HepG2 (cell line): Measurements from ENCODE around the gene GPR137. TPM values are rescaled to one million over a fixed set of nuclear protein-coding genes. Genes with fewer than 3 reads are reported as not detected.

Source experiments
- ETV5 ChIP-seq: IDR thresholded peaks from 2 replicates; pipeline ENCODE4 v1.6.1; 2018; ENCODE audit warnings: missing biosample characterization, missing genetic modification reagents, inconsistent platforms, borderline replicate concordance
- HOXA3 ChIP-seq: sonication (generic); formaldehyde crosslinking; IDR thresholded peaks from 2 replicates; pipeline ENCODE4 v1.5.0; 2020; ENCODE audit warnings: missing genetic modification reagents
- JARID2 ChIP-seq: sonication (generic); formaldehyde crosslinking; IDR thresholded peaks from 2 replicates; pipeline ENCODE4 v1.8.1; 2023; ENCODE audit warnings: missing genetic modification reagents, inconsistent platforms; ENCODE audit not compliant: insufficient replicate concordance
- MBD4 ChIP-seq: IDR thresholded peaks from 2 replicates; pipeline ENCODE4 v1.6.1; 2012; ENCODE audit warnings: low read length, inconsistent platforms, borderline replicate concordance
- MEF2D ChIP-seq: sonication (generic); formaldehyde crosslinking; IDR thresholded peaks from 2 replicates; pipeline ENCODE4 v1.5.1; 2020; ENCODE audit warnings: mild to moderate bottlenecking, missing genetic modification reagents
- MLXIP ChIP-seq: sonication (generic); formaldehyde crosslinking; IDR thresholded peaks from 2 replicates; pipeline ENCODE4 v1.9.0; 2021; ENCODE audit warnings: missing genetic modification reagents, borderline replicate concordance
- MYC ChIP-seq: sonication (generic); formaldehyde crosslinking; IDR thresholded peaks from 2 replicates; pipeline ENCODE4 v1.9.0; 2021; ENCODE audit warnings: missing genetic modification reagents, borderline replicate concordance
- RAD51 ChIP-seq: fragments of 450-650 bp; IDR thresholded peaks from 2 replicates; pipeline ENCODE4 v1.6.1; 2016; ENCODE audit warnings: borderline replicate concordance
- RELA ChIP-seq: sonication (generic); formaldehyde crosslinking; IDR thresholded peaks from 2 replicates; pipeline ENCODE4 v1.4.0; 2020; ENCODE audit warnings: missing genetic modification reagents
- RFX5 ChIP-seq: IDR thresholded peaks from 2 replicates; pipeline ENCODE4 v1.6.1; 2011; ENCODE audit warnings: low read depth, low read length, improper control_type of control experiment
- RXRB ChIP-seq: IDR thresholded peaks from 2 replicates; pipeline ENCODE4 v1.6.1; 2016; ENCODE audit warnings: borderline replicate concordance, missing genetic modification reagents, missing compliant biosample characterization
- SNAPC4 ChIP-seq: sonication (generic); formaldehyde crosslinking; IDR thresholded peaks from 2 replicates; pipeline ENCODE4 v1.4.0; 2020; ENCODE audit warnings: mild to moderate bottlenecking, missing genetic modification reagents
- SP5 ChIP-seq: IDR thresholded peaks from 2 replicates; pipeline ENCODE4 v1.6.1; 2016; ENCODE audit warnings: low read depth, borderline replicate concordance
- TOPORS ChIP-seq: sonication (generic); formaldehyde crosslinking; IDR thresholded peaks from 2 replicates; pipeline ENCODE4 v1.8.0; 2023; ENCODE audit warnings: mild to moderate bottlenecking, missing genetic modification reagents
- ZNF230 ChIP-seq: sonication (generic); formaldehyde crosslinking; IDR thresholded peaks from 2 replicates; pipeline ENCODE4 v1.4.0; 2020; ENCODE audit warnings: mild to moderate bottlenecking, missing genetic modification reagents
- ZNF430 ChIP-seq: sonication (generic); formaldehyde crosslinking; IDR thresholded peaks from 2 replicates; pipeline ENCODE4 v1.9.0; 2021; ENCODE audit warnings: mild to moderate bottlenecking, missing genetic modification reagents
- ZNF550 ChIP-seq: sonication (generic); formaldehyde crosslinking; IDR thresholded peaks from 2 replicates; pipeline ENCODE4 v1.4.0; 2020; ENCODE audit warnings: mild to moderate bottlenecking, missing genetic modification reagents, borderline replicate concordance
- ZNF572 ChIP-seq: sonication (generic); formaldehyde crosslinking; IDR thresholded peaks from 2 replicates; pipeline ENCODE4 v1.5.1; 2020; ENCODE audit warnings: mild to moderate bottlenecking, missing genetic modification reagents
- polyA plus RNA-seq, 8 experiments: library from polyadenylated mRNA; depleted of rRNA in 3 of 8; stranded (reverse) in 7 of 8; unstranded in 1 of 8; fragments of >200 nt; fragmentation: Illumina TruSeq in 4 of 8; extraction: Trizol in 4 of 8; gene quantifications; 2 replicates each; pipeline versions ENCODE4 v1.2.1 to v1.2.3, GENCODE V29; 2011 to 2016; ENCODE audit warnings: low read depth in 4 of 8, missing spikeins in 1 of 8, mixed read lengths in 1 of 8; ENCODE audit not compliant: insufficient read depth in 1 of 8
- total RNA-seq, 5 experiments: library from RNA; depleted of rRNA; stranded (reverse); fragments of >200 nt; fragmentation: Illumina TruSeq; extraction: Trizol; gene quantifications; 2 replicates each; pipeline ENCODE4 v1.2.3, GENCODE V29; 2016; ENCODE audit warnings: low read depth in 1 of 5
- TF ChIP-seq, protein P1 (sequence below): sonication (generic); formaldehyde crosslinking; IDR thresholded peaks from 2 replicates; pipeline ENCODE4 v1.8.1; 2022; ENCODE audit warnings: low read depth, mild to moderate bottlenecking, missing genetic modification reagents

The GPR137 gene
- total and polyA plus RNA-seq, 2 of the 13 experiments (the other 11 are each of a cell fraction or from before 2014, with no cell fraction given) = 8.5 to 13.2 TPM

- peak; percentile 76 for TF ChIP-seq MYC
- TF ChIP-seq, protein P1, sequence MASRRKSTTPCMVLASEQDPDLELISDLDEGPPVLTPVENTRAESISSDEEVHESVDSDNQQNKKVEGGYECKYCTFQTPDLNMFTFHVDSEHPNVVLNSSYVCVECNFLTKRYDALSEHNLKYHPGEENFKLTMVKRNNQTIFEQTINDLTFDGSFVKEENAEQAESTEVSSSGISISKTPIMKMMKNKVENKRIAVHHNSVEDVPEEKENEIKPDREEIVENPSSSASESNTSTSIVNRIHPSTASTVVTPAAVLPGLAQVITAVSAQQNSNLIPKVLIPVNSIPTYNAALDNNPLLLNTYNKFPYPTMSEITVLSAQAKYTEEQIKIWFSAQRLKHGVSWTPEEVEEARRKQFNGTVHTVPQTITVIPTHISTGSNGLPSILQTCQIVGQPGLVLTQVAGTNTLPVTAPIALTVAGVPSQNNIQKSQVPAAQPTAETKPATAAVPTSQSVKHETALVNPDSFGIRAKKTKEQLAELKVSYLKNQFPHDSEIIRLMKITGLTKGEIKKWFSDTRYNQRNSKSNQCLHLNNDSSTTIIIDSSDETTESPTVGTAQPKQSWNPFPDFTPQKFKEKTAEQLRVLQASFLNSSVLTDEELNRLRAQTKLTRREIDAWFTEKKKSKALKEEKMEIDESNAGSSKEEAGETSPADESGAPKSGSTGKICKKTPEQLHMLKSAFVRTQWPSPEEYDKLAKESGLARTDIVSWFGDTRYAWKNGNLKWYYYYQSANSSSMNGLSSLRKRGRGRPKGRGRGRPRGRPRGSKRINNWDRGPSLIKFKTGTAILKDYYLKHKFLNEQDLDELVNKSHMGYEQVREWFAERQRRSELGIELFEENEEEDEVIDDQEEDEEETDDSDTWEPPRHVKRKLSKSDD = no peak
- TF ChIP-seq MEF2D (CRISPR knock-in tag) = 0 out of 2 replicates have a peak, but pooled peaks have one; percentile 25
- peak; percentile 82; the same call in 1 of the 2 replicates for TF ChIP-seq HOXA3
- TF ChIP-seq RFX5 = peak; percentile 39; the same call in 1 of the 2 replicates
- TF ChIP-seq ZNF430 (CRISPR knock-in tag) = peak; percentile 88; the same call in 1 of the 2 replicates
- TF ChIP-seq TOPORS (CRISPR knock-in tag) = no peak
- peak; percentile 56; the same call in 1 of the 2 replicates for TF ChIP-seq ZNF230
- no peak for TF ChIP-seq ZNF550
- no peak for TF ChIP-seq MBD4
- no peak for TF ChIP-seq RAD51
- peak; percentile 71 for TF ChIP-seq RXRB (CRISPR knock-in tag)
- TF ChIP-seq RELA (CRISPR knock-in tag) = no peak; the same call in 1 of the 2 replicates
- no peak for TF ChIP-seq SP5 (CRISPR knock-in tag)
- no peak for TF ChIP-seq MLXIP (CRISPR knock-in tag)
- peak; percentile 95 for TF ChIP-seq ETV5 (CRISPR knock-in tag)
- TF ChIP-seq JARID2 (CRISPR knock-in tag) = no peak
- no peak; the same call in 1 of the 2 replicates for TF ChIP-seq SNAPC4 (CRISPR knock-in tag)
- TF ChIP-seq ZNF572 (CRISPR knock-in tag) = no peak
These were observed 45.0 kb upstream of the GPR137 start, which contains the start of gene FKBP2 (continued) for GRCh38 chr11:64240435-64241240.
